Neural cell (in vitro differentiated cells): Measurements from ENCODE around the gene PTPRG. TPM values are rescaled to one million over a fixed set of nuclear protein-coding genes. Genes with fewer than 3 reads are reported as not detected.

Experiments
- H2AFZ ChIP-seq: fragments of 200-600, 300-800 bp; sonication (generic), shearing (Covaris generic); 2 replicates; pipeline ENCODE4 v1.6.0; 2014; ENCODE audit warnings: low read depth, mild to moderate bottlenecking, antibody characterized with exemption, low read length, moderate library complexity
- H3F3A ChIP-seq: fragments of 200-600 bp; shearing (Covaris generic); 2 replicates; pipeline ENCODE4 v1.6.1; 2016; ENCODE audit warnings: mild to moderate bottlenecking, moderate library complexity, mixed read lengths, antibody characterized with exemption, low read length; ENCODE audit not compliant: insufficient read depth, poor library complexity, severe bottlenecking
- H3K27ac ChIP-seq: fragments of 200-600, 300-800 bp; sonication (generic), shearing (Covaris generic); 2 replicates; pipeline ENCODE4 v1.5.1; 2014; ENCODE audit warnings: mild to moderate bottlenecking, low read length, moderate library complexity
- H3K27me3 ChIP-seq: fragments of 300-800, 200-600 bp; sonication (generic), shearing (Covaris generic); 2 replicates; pipeline ENCODE4 v1.6.0; 2014; ENCODE audit warnings: mild to moderate bottlenecking, low read depth, low read length, moderate library complexity; ENCODE audit not compliant: insufficient read depth
- H3K36me3 ChIP-seq: fragments of 300-800, 200-600 bp; sonication (generic), shearing (Covaris generic); 2 replicates; pipeline ENCODE4 v1.5.1; 2014; ENCODE audit warnings: mild to moderate bottlenecking, antibody characterized with exemption, low read length, moderate library complexity; ENCODE audit not compliant: insufficient read depth
- H3K4me2 ChIP-seq: fragments of 300-800, 200-600 bp; sonication (generic), shearing (Covaris generic); 2 replicates; pipeline ENCODE4 v1.6.0; 2014; ENCODE audit warnings: mild to moderate bottlenecking, low read length
- H3K4me3 ChIP-seq: fragments of 300-800, 200-600 bp; sonication (generic), shearing (Covaris generic); 2 replicates; pipeline ENCODE4 v1.5.1; 2014; ENCODE audit warnings: mild to moderate bottlenecking, low read length, moderate library complexity
- H3K79me2 ChIP-seq: fragments of 200-600 bp; shearing (Covaris generic); replicated peaks from 2 replicates; pipeline ENCODE4 v1.6.0; 2014; ENCODE audit warnings: mild to moderate bottlenecking, low read length, moderate library complexity; ENCODE audit not compliant: insufficient read depth
- H3K9ac ChIP-seq: fragments of 300-800, 200-600 bp; sonication (generic), shearing (Covaris generic); 2 replicates; pipeline ENCODE4 v1.6.1; 2016; ENCODE audit warnings: mild to moderate bottlenecking, low read length, mixed read lengths
- H3K9me2 ChIP-seq: fragments of 200-600 bp; shearing (Covaris generic); 2 replicates; pipeline ENCODE4 v1.6.1; 2016; ENCODE audit warnings: mild to moderate bottlenecking, low read length, mixed read lengths; ENCODE audit not compliant: insufficient read depth
- H3K9me3 ChIP-seq: fragments of 200-600, 300-800 bp; sonication (generic), shearing (Covaris generic); 2 replicates; pipeline ENCODE4 v1.6.1; 2016; ENCODE audit warnings: mild to moderate bottlenecking, mixed run types, low read length, moderate library complexity, mixed read lengths
- H4K20me1 ChIP-seq: fragments of 200-600 bp; shearing (Covaris generic); 2 replicates; pipeline ENCODE4 v1.6.1; 2016; ENCODE audit warnings: mild to moderate bottlenecking, mixed run types; ENCODE audit not compliant: insufficient read depth
- EP300 ChIP-seq: fragments of 450-650 bp; conservative IDR thresholded peaks from 2 replicates; pipeline ENCODE4 v1.6.1; 2014; ENCODE audit warnings: antibody characterized with exemption, mild to moderate bottlenecking, moderate library complexity; ENCODE audit not compliant: poor library complexity, severe bottlenecking
- EZH2 ChIP-seq: fragments of 200-600, 300-800 bp; shearing (Covaris generic), sonication (generic); IDR thresholded peaks from 2 replicates; pipeline ENCODE4 v1.6.1; 2014; ENCODE audit warnings: antibody characterized with exemption, low read length, borderline replicate concordance, mild to moderate bottlenecking; ENCODE audit not compliant: insufficient read depth, poor library complexity, severe bottlenecking
- MXI1 ChIP-seq: fragments of 450-650 bp; conservative IDR thresholded peaks from 2 replicates; pipeline ENCODE4 v1.6.1; 2014; ENCODE audit warnings: antibody characterized with exemption, mild to moderate bottlenecking; ENCODE audit not compliant: poor library complexity, severe bottlenecking
- POLR2AphosphoS5 ChIP-seq: IDR thresholded peaks from 2 replicates; pipeline ENCODE4 v1.6.1; 2012
- RAD21 ChIP-seq: fragments of 450-650 bp; conservative IDR thresholded peaks from 2 replicates; pipeline ENCODE4 v1.6.1; 2014; ENCODE audit warnings: antibody characterized with exemption, mild to moderate bottlenecking, moderate library complexity
- REST ChIP-seq: IDR thresholded peaks from 2 replicates; pipeline ENCODE4 v1.6.1; 2012; ENCODE audit warnings: borderline replicate concordance
- SMC3 ChIP-seq: fragments of 450-650 bp; conservative IDR thresholded peaks from 2 replicates; pipeline ENCODE4 v1.6.1; 2014; ENCODE audit warnings: antibody characterized with exemption, mild to moderate bottlenecking, moderate library complexity; ENCODE audit not compliant: poor library complexity
- TAF1 ChIP-seq: IDR thresholded peaks from 2 replicates; pipeline ENCODE4 v1.6.1; 2012; ENCODE audit warnings: low read depth
- polyA plus RNA-seq: library from polyadenylated mRNA; depleted of rRNA; stranded (reverse); fragments of >200 nt; gene quantifications from 2 replicates; pipeline ENCODE4 v1.2.3, GENCODE V29; 2014
- TF ChIP-seq, protein P1 (sequence below): fragments of 450-650 bp; IDR thresholded peaks from 2 replicates; pipeline ENCODE4 v1.5.1; 2014; ENCODE audit warnings: antibody characterized with exemption, mild to moderate bottlenecking, moderate library complexity; ENCODE audit not compliant: poor library complexity, severe bottlenecking

Gene PTPRG
- polyA plus RNA-seq, 1 donor from 2014 or later: 33.1 TPM

- no peaks in the 10 kb centered on the region for H3K27me3 ChIP-seq
- no peaks in the 10 kb centered on the region for H3K9me3 ChIP-seq
- no peaks in the 10 kb centered on the region for H3K9me2 ChIP-seq
- H3K79me2 ChIP-seq: peaks cover 5% of the 10 kb centered on the region
- no peak overlapping the region for H3K27ac ChIP-seq
- no peak overlapping the region for H3K9ac ChIP-seq
- H3K4me2 ChIP-seq: no peak overlapping the region
- H4K20me1 ChIP-seq: no peaks in the 10 kb centered on the region
- H3K4me3 ChIP-seq: no peak overlapping the region
- no peaks in the 10 kb centered on the region for H3F3A ChIP-seq
- H3K36me3 ChIP-seq: no peaks in the 10 kb centered on the region
- TF ChIP-seq RAD21 (no peak), TAF1 (no peak), SMC3 (no peak), MXI1 (no peak), EP300 (no peak), EZH2 (no peak), POLR2AphosphoS5 (no peak), REST (no peak)
- TF ChIP-seq, protein P1, sequence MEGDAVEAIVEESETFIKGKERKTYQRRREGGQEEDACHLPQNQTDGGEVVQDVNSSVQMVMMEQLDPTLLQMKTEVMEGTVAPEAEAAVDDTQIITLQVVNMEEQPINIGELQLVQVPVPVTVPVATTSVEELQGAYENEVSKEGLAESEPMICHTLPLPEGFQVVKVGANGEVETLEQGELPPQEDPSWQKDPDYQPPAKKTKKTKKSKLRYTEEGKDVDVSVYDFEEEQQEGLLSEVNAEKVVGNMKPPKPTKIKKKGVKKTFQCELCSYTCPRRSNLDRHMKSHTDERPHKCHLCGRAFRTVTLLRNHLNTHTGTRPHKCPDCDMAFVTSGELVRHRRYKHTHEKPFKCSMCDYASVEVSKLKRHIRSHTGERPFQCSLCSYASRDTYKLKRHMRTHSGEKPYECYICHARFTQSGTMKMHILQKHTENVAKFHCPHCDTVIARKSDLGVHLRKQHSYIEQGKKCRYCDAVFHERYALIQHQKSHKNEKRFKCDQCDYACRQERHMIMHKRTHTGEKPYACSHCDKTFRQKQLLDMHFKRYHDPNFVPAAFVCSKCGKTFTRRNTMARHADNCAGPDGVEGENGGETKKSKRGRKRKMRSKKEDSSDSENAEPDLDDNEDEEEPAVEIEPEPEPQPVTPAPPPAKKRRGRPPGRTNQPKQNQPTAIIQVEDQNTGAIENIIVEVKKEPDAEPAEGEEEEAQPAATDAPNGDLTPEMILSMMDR: no peak
- no peak overlapping the region for H2AFZ ChIP-seq
Measured at GRCh38 chr3:61929617-61930016, 368.2 kb downstream of the PTPRG start.

DNA sequence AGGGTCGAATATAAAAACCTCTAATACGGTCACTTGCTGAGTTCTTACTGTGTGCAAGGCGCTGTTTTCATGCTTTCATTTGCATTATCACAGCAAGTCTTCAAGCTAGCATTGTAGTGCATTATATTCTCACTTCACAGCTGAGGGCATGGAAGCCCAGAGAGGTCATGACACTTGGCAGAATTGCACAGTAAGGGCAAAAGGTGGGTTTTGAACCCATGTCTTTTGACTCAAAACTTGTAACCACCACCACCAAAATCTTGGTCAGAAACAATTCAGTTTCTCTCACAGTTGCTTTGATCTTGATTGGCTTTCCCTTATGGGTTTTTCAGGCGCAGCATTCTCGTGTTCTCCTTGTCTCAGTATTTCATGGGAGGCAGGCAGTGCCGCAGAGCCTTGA, 371.1 kb downstream of the PTPRG start:
- no peak overlapping the region for H3K4me2 ChIP-seq
- H4K20me1 ChIP-seq: no peaks in the 10 kb centered on the region
- H3F3A ChIP-seq: no peaks in the 10 kb centered on the region
- no peak overlapping the region for H3K9ac ChIP-seq
- TF ChIP-seq EP300 (no peak), RAD21 (no peak), REST (no peak), TAF1 (no peak), EZH2 (no peak), SMC3 (no peak), MXI1 (no peak), POLR2AphosphoS5 (no peak)
- TF ChIP-seq, protein P1: no peak
- no peaks in the 10 kb centered on the region for H3K9me3 ChIP-seq
- no peak overlapping the region for H2AFZ ChIP-seq
- H3K4me3 ChIP-seq: no peak overlapping the region
- no peaks in the 10 kb centered on the region for H3K27me3 ChIP-seq
- H3K79me2 ChIP-seq: peaks cover 5% of the 10 kb centered on the region
- no peaks in the 10 kb centered on the region for H3K9me2 ChIP-seq
- H3K36me3 ChIP-seq: no peaks in the 10 kb centered on the region
- H3K27ac ChIP-seq: no peak overlapping the region
